Mesendoderm (in vitro differentiated cells): ENCODE results near the gene C3.
A peak's percentile ranks its signal among the peaks of the same experiment; 100 is the strongest.

ENCODE experiments used
- DNase-seq: peaks from one replicate; pipeline ENCODE4 v3.0.0; 2013
- H2AK5ac ChIP-seq: 2 replicates; pipeline ENCODE4 v1.6.1; 2013; ENCODE audit warnings: low read length, inconsistent platforms
- H2BK120ac ChIP-seq: 2 replicates; pipeline ENCODE4 v1.6.1; 2013; ENCODE audit warnings: low read depth, mild to moderate bottlenecking, low read length, moderate library complexity, mixed read lengths
- H2BK15ac ChIP-seq: replicated peaks from 2 replicates; pipeline ENCODE4 v1.6.1; 2013; ENCODE audit warnings: low read depth, mild to moderate bottlenecking, moderate library complexity
- H2BK5ac ChIP-seq: 2 replicates; pipeline ENCODE4 v1.6.1; 2013; ENCODE audit warnings: low read length, inconsistent platforms
- H3K18ac ChIP-seq: 2 replicates; pipeline ENCODE4 v1.6.1; 2013; ENCODE audit warnings: mild to moderate bottlenecking, low read length, mixed read lengths
- H3K23ac ChIP-seq: one replicate; pipeline ENCODE4 v1.6.1; 2013; ENCODE audit warnings: low read length
- H3K27ac ChIP-seq: 2 replicates; pipeline ENCODE4 v1.5.1; 2013; ENCODE audit warnings: low read depth, mild to moderate bottlenecking, inconsistent platforms, low read length, moderate library complexity
- H3K27me3 ChIP-seq: 2 replicates; pipeline ENCODE4 v1.6.1; 2013; ENCODE audit warnings: low read length, control low read depth, mild to moderate bottlenecking, inconsistent platforms; ENCODE audit not compliant: insufficient read depth, poor library complexity
- H3K36me3 ChIP-seq: 2 replicates; pipeline ENCODE4 v1.6.1; 2013; ENCODE audit warnings: low read length, inconsistent platforms; ENCODE audit not compliant: control insufficient read depth, insufficient read depth
- H3K4ac ChIP-seq: one replicate; pipeline ENCODE4 v1.6.1; 2013; ENCODE audit warnings: low read depth, mild to moderate bottlenecking, low read length, moderate library complexity
- H3K4me1 ChIP-seq: 2 replicates; pipeline ENCODE4 v1.6.1; 2013; ENCODE audit warnings: low read depth, low read length, inconsistent platforms; ENCODE audit not compliant: control insufficient read depth
- H3K4me2 ChIP-seq: 2 replicates; pipeline ENCODE4 v1.6.1; 2013; ENCODE audit warnings: low read length
- H3K4me3 ChIP-seq: 2 replicates; pipeline ENCODE4 v1.5.1; 2013; ENCODE audit warnings: mild to moderate bottlenecking, low read length
- H3K56ac ChIP-seq: one replicate; pipeline ENCODE4 v1.6.1; 2013; ENCODE audit warnings: low read length
- H3K79me1 ChIP-seq: 2 replicates; pipeline ENCODE4 v1.6.1; 2013; ENCODE audit warnings: low read length, inconsistent platforms
- H3K79me2 ChIP-seq: 2 replicates; pipeline ENCODE4 v1.6.1; 2013; ENCODE audit warnings: mild to moderate bottlenecking, low read length; ENCODE audit not compliant: control insufficient read depth, insufficient read depth
- H3K9ac ChIP-seq: 2 replicates; pipeline ENCODE4 v1.6.1; 2013; ENCODE audit warnings: low read length, inconsistent platforms
- H4K5ac ChIP-seq: one replicate; pipeline ENCODE4 v1.6.1; 2013; ENCODE audit warnings: low read length
- H4K8ac ChIP-seq: one replicate; pipeline ENCODE4 v1.6.1; 2013; ENCODE audit warnings: low read depth, mild to moderate bottlenecking, control low read depth, low read length, moderate library complexity
- WGBS: extraction: QIAGEN DNeasy Blood & Tissue Kit; methylation state at CpG from one replicate; pipeline ENCODE4 v1.1.7; 2013; ENCODE audit warnings: low lambda C conversion rate, missing lambda C conversion rate; ENCODE audit not compliant: insufficient coverage; ENCODE audit errors: extremely low coverage; 5-methylcytosine and 5-hydroxymethylcytosine counted together

Gene C3

GRCh38 chr19:6697291-6697690 is 23.2 kb downstream of the C3 start:
- DNase-seq, result no peak
- no peaks in the 10 kb centered on the region for H3K27me3 ChIP-seq
- no peak overlapping the region for H3K56ac ChIP-seq
- no peak overlapping the region for H2BK5ac ChIP-seq
- no peak overlapping the region for H3K4me2 ChIP-seq
- H3K36me3 ChIP-seq, result no peaks in the 10 kb centered on the region
- H3K79me1 ChIP-seq, result no peaks in the 10 kb centered on the region
- no peak overlapping the region for H3K18ac ChIP-seq
- H2AK5ac ChIP-seq, result no peak overlapping the region
- H3K4me1 ChIP-seq, result no peaks in the 10 kb centered on the region
- H2BK15ac ChIP-seq, result no peak overlapping the region
- no CpG with 5 or more reads among the region's 13 CpGs for WGBS
- H3K9ac ChIP-seq, result no peak overlapping the region
- no peak overlapping the region for H3K27ac ChIP-seq
- H4K8ac ChIP-seq, result no peak overlapping the region
- H4K5ac ChIP-seq, result no peak overlapping the region
- H2BK120ac ChIP-seq, result no peak overlapping the region
- H3K4ac ChIP-seq, result no peak overlapping the region
- H3K79me2 ChIP-seq, result no peaks in the 10 kb centered on the region
- H3K4me3 ChIP-seq, result no peak overlapping the region
- H3K23ac ChIP-seq, result no peak overlapping the region

GRCh38 chr19:6696239-6696820 is 24.1 kb downstream of the C3 start:
- Histone ChIP-seq H3K23ac (no peak overlapping the region), H3K4me2 (no peak overlapping the region), H2BK5ac (no peak overlapping the region), H3K79me1 (no peaks in the 10 kb centered on the region), H3K18ac (no peak overlapping the region), H3K79me2 (no peaks in the 10 kb centered on the region), H3K4me3 (no peak overlapping the region), H3K4me1 (no peaks in the 10 kb centered on the region), H4K8ac (no peak overlapping the region), H3K27ac (no peak overlapping the region), H2AK5ac (no peak overlapping the region), H2BK15ac (no peak overlapping the region), H3K27me3 (no peaks in the 10 kb centered on the region), H3K56ac (no peak overlapping the region), H3K9ac (no peak overlapping the region), H3K4ac (no peak overlapping the region), H3K36me3 (no peaks in the 10 kb centered on the region), H2BK120ac (no peak overlapping the region), H4K5ac (no peak overlapping the region)
- no peak for DNase-seq
- WGBS, result no CpG with 5 or more reads among the region's 18 CpGs

GRCh38 chr19:6694147-6694815 is 26.2 kb downstream of the C3 start:
- H3K79me1 ChIP-seq, result no peaks in the 10 kb centered on the region
- DNase-seq, result peak; percentile 35
- H3K56ac ChIP-seq, result no peak overlapping the region
- H2BK15ac ChIP-seq, result no peak overlapping the region
- no peak overlapping the region for H2AK5ac ChIP-seq
- no peak overlapping the region for H3K9ac ChIP-seq
- H3K36me3 ChIP-seq, result no peaks in the 10 kb centered on the region
- H3K23ac ChIP-seq, result no peak overlapping the region
- no peaks in the 10 kb centered on the region for H3K4me1 ChIP-seq
- no peak overlapping the region for H2BK5ac ChIP-seq
- no peak overlapping the region for H3K4me2 ChIP-seq
- no peak overlapping the region for H4K8ac ChIP-seq
- no peaks in the 10 kb centered on the region for H3K79me2 ChIP-seq
- no CpG with 5 or more reads among the region's 25 CpGs for WGBS
- no peaks in the 10 kb centered on the region for H3K27me3 ChIP-seq
- no peak overlapping the region for H2BK120ac ChIP-seq
- no peak overlapping the region for H4K5ac ChIP-seq
- no peak overlapping the region for H3K4me3 ChIP-seq
- H3K18ac ChIP-seq, result no peak overlapping the region
- H3K27ac ChIP-seq, result no peak overlapping the region
- no peak overlapping the region for H3K4ac ChIP-seq

DNA sequence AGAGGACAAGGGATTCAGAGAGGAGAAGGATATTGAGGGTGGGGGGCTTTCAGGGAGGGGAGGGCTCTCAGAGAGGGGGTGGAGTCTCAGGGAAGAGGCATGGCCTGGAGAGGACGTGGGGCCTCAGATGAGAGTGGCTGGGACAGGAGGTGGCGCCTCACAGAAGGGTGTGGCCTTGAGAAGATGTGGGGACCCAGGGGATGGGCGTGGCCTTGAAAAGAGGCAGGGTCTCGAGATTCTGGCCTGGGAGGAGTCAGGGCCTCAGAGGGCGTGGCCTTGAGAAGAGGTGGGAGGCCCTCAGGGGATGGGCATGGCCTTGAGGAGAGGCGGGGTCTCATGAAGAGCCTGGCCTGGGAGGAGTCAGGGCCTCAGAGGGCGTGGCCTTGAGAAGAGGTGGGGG is 26.8 kb downstream of the C3 start:
- no peak overlapping the region for H2BK5ac ChIP-seq
- H3K4me3 ChIP-seq, result no peak overlapping the region
- H3K56ac ChIP-seq, result no peak overlapping the region
- no peaks in the 10 kb centered on the region for H3K79me2 ChIP-seq
- H2BK15ac ChIP-seq, result no peak overlapping the region
- no peaks in the 10 kb centered on the region for H3K4me1 ChIP-seq
- no peaks in the 10 kb centered on the region for H3K79me1 ChIP-seq
- WGBS, result no CpG with 5 or more reads among the region's 7 CpGs
- no peak overlapping the region for H4K5ac ChIP-seq
- H3K9ac ChIP-seq, result no peak overlapping the region
- no peak overlapping the region for H3K23ac ChIP-seq
- H2AK5ac ChIP-seq, result no peak overlapping the region
- H3K36me3 ChIP-seq, result no peaks in the 10 kb centered on the region
- no peak overlapping the region for H3K27ac ChIP-seq
- no peak overlapping the region for H3K4me2 ChIP-seq
- DNase-seq, result no peak
- H3K18ac ChIP-seq, result no peak overlapping the region
- H3K4ac ChIP-seq, result no peak overlapping the region
- H2BK120ac ChIP-seq, result no peak overlapping the region
- H3K27me3 ChIP-seq, result no peaks in the 10 kb centered on the region
- H4K8ac ChIP-seq, result no peak overlapping the region

GRCh38 chr19:6693056-6693471 is 27.4 kb downstream of the C3 start:
- DNase-seq, result no peak

GRCh38 chr19:6692027-6692426 is 28.4 kb downstream of the C3 start:
- DNase-seq, result no peak
- Histone ChIP-seq H3K18ac (no peak overlapping the region), H4K8ac (no peak overlapping the region), H2BK5ac (no peak overlapping the region), H4K5ac (no peak overlapping the region), H3K4me3 (no peak overlapping the region), H3K79me1 (no peaks in the 10 kb centered on the region), H3K4me2 (no peak overlapping the region), H3K27me3 (no peaks in the 10 kb centered on the region), H3K27ac (no peak overlapping the region), H3K23ac (no peak overlapping the region), H2BK15ac (no peak overlapping the region), H3K56ac (no peak overlapping the region), H2BK120ac (no peak overlapping the region), H3K79me2 (no peaks in the 10 kb centered on the region), H3K4ac (no peak overlapping the region), H3K9ac (no peak overlapping the region), H3K36me3 (no peaks in the 10 kb centered on the region), H2AK5ac (no peak overlapping the region), H3K4me1 (no peaks in the 10 kb centered on the region)
- no CpG with 5 or more reads among the region's 10 CpGs for WGBS

More at GRCh38 chr19:6693056-6693471, 27.4 kb downstream of the C3 start:
- H2BK15ac ChIP-seq, result no peak overlapping the region
- no peaks in the 10 kb centered on the region for H3K27me3 ChIP-seq
- no peaks in the 10 kb centered on the region for H3K79me1 ChIP-seq
- H3K4me2 ChIP-seq, result no peak overlapping the region
- H2BK5ac ChIP-seq, result no peak overlapping the region
- no peak overlapping the region for H3K4me3 ChIP-seq
- H3K4me1 ChIP-seq, result no peaks in the 10 kb centered on the region
- H3K56ac ChIP-seq, result no peak overlapping the region
- no peak overlapping the region for H3K18ac ChIP-seq
- H3K4ac ChIP-seq, result no peak overlapping the region
- H4K5ac ChIP-seq, result no peak overlapping the region
- H3K36me3 ChIP-seq, result no peaks in the 10 kb centered on the region
- no peak overlapping the region for H2AK5ac ChIP-seq
- H3K27ac ChIP-seq, result no peak overlapping the region
- H2BK120ac ChIP-seq, result no peak overlapping the region
- no CpG with 5 or more reads among the region's 13 CpGs for WGBS
- no peak overlapping the region for H3K23ac ChIP-seq
- no peak overlapping the region for H4K8ac ChIP-seq
- no peaks in the 10 kb centered on the region for H3K79me2 ChIP-seq
- no peak overlapping the region for H3K9ac ChIP-seq
